Measurements from ENCODE around the gene STK39.

DNA sequence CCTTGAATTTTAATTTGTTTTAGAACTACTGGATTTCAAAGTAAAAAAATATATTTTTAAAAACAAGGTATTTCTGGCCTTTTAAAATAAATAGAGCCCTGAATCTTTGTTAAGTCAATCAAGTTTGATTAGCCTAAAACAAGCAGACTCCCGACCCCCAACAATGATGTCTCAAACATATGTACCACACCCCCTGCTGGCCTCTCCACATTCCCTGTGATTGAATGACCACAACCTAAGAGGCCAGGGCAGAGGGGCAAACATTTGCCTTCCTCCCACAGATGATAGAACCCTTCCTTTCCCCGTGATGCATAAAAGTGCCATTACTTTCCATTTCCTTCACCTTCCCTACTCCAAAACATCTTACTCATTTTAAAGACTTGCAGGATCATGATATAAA, 130.9 kb downstream of the STK39 start:
- TF ChIP-seq CTCF (IDR thresholded peaks at IDR 0.05; ENCODE audit: poor library complexity, severe bottlenecking) (no peak), SMC3 (conservative IDR thresholded peaks at IDR 0.05; ENCODE audit: poor library complexity) (no peak), RAD21 (conservative IDR thresholded peaks at IDR 0.05) (no peak)
- TF ChIP-seq, protein P1, sequence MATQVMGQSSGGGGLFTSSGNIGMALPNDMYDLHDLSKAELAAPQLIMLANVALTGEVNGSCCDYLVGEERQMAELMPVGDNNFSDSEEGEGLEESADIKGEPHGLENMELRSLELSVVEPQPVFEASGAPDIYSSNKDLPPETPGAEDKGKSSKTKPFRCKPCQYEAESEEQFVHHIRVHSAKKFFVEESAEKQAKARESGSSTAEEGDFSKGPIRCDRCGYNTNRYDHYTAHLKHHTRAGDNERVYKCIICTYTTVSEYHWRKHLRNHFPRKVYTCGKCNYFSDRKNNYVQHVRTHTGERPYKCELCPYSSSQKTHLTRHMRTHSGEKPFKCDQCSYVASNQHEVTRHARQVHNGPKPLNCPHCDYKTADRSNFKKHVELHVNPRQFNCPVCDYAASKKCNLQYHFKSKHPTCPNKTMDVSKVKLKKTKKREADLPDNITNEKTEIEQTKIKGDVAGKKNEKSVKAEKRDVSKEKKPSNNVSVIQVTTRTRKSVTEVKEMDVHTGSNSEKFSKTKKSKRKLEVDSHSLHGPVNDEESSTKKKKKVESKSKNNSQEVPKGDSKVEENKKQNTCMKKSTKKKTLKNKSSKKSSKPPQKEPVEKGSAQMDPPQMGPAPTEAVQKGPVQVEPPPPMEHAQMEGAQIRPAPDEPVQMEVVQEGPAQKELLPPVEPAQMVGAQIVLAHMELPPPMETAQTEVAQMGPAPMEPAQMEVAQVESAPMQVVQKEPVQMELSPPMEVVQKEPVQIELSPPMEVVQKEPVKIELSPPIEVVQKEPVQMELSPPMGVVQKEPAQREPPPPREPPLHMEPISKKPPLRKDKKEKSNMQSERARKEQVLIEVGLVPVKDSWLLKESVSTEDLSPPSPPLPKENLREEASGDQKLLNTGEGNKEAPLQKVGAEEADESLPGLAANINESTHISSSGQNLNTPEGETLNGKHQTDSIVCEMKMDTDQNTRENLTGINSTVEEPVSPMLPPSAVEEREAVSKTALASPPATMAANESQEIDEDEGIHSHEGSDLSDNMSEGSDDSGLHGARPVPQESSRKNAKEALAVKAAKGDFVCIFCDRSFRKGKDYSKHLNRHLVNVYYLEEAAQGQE (IDR thresholded peaks at IDR 0.05; ENCODE audit: borderline replicate concordance) = no peak
